ENCODE results near the gene ARID4A.
"Not testable (repeated sequence)": the region's sequence is repeated elsewhere in the genome, so short reads cannot be mapped to it uniquely, and the experiment has no call there.

The ARID4A gene

GRCh38 chr14:58298477-58299400, at the start of gene ARID4A:
Gene ARID4A, plus strand, starts transcription at chr14:58298555. Its CDS starts 1,300 bp downstream, at chr14:58299855.
- no peak for DNase-seq

- DNase-seq, result no peak
Measured at GRCh38 chr14:58249611-58250010, 48.7 kb upstream of the ARID4A start.

GRCh38 chr14:58258156-58258555, 40.2 kb upstream of the ARID4A start:
- DNase-seq, result no peak

GRCh38 chr14:58262005-58262404, 36.4 kb upstream of the ARID4A start:
- not testable (repeated sequence) for DNase-seq

- no peak for DNase-seq
Measured at GRCh38 chr14:58265401-58265800, 33.0 kb upstream of the ARID4A start.

- DNase-seq, result no peak
Measured at GRCh38 chr14:58270628-58271027, 27.7 kb upstream of the ARID4A start.

GRCh38 chr14:58272588-58273372, 25.6 kb upstream of the ARID4A start:
- DNase-seq, result no peak

GRCh38 chr14:58274881-58275280, 23.5 kb upstream of the ARID4A start:
- DNase-seq, result no peak

GRCh38 chr14:58275527-58276190, 22.7 kb upstream of the ARID4A start:
- no peak for DNase-seq

- no peak for DNase-seq
Measured at GRCh38 chr14:58276208-58276607, 22.1 kb upstream of the ARID4A start.

GRCh38 chr14:58278177-58278576, 20.2 kb upstream of the ARID4A start:
- no peak for DNase-seq

- DNase-seq, result no peak
Measured at GRCh38 chr14:58280954-58281787, 17.2 kb upstream of the ARID4A start.

- DNase-seq, result no peak
Measured at GRCh38 chr14:58281969-58282368, 16.4 kb upstream of the ARID4A start.

- no peak for DNase-seq
Measured at GRCh38 chr14:58282925-58283593, 15.3 kb upstream of the ARID4A start.

GRCh38 chr14:58283730-58284129, 14.6 kb upstream of the ARID4A start:
- DNase-seq, result no peak

- DNase-seq, result no peak
Measured at GRCh38 chr14:58285132-58285531, 13.2 kb upstream of the ARID4A start.

- DNase-seq, result no peak
Measured at GRCh38 chr14:58287607-58288042, 10.7 kb upstream of the ARID4A start.

GRCh38 chr14:58288106-58288792, 10.1 kb upstream of the ARID4A start:
- no peak for DNase-seq

- DNase-seq, result no peak
Measured at GRCh38 chr14:58291646-58292045, 6.7 kb upstream of the ARID4A start.

GRCh38 chr14:58292187-58292586, 6.2 kb upstream of the ARID4A start:
- no peak for DNase-seq

GRCh38 chr14:58294201-58294600, 4.2 kb upstream of the ARID4A start:
- no peak for DNase-seq

Measured in NCI-H1092 (cell line).